Neuron (in vitro differentiated cells): Measurements from ENCODE around the gene CERS3.

Source experiments
- H2AFZ ChIP-seq: one replicate; pipeline ENCODE4 v1.6.1; 2013; ENCODE audit warnings: low read depth, mild to moderate bottlenecking, inconsistent platforms, low read length, moderate library complexity
- H3K27me3 ChIP-seq: one replicate; pipeline ENCODE4 v1.6.1; 2013; ENCODE audit warnings: low read length; ENCODE audit not compliant: insufficient read depth
- H3K36me3 ChIP-seq: one replicate; pipeline ENCODE4 v1.6.1; 2013; ENCODE audit warnings: low read length; ENCODE audit not compliant: insufficient read depth
- H3K4me1 ChIP-seq: one replicate; pipeline ENCODE4 v1.6.1; 2013; ENCODE audit warnings: low read length; ENCODE audit not compliant: insufficient read depth
- H3K4me3 ChIP-seq: 2 replicates; pipeline ENCODE4 v1.5.1; 2013; ENCODE audit warnings: mild to moderate bottlenecking, low read length, moderate library complexity
- H3K9me3 ChIP-seq: one replicate; pipeline ENCODE4 v1.6.1; 2013; ENCODE audit warnings: low read length

Gene CERS3

DNA sequence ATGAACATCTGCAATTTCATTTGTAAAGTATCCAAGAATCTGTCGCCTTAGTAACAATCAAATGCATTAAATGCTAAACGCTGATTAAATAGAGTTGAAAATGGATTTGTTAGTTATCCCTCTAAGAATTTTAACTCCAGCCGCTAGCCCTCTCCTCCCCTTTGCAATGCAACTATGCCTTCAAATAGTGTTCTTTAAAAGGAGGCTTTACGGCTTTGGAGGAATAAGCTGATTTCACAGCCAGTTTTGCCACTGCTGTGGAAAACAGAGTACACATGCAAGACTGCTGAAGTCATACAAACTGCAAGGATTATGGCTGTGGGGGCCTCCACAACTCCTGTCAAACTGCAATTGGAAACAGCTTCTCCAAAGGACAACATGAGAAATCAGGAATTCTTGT, 89.2 kb downstream of the CERS3 start:
- H3K4me1 ChIP-seq = no peaks in the 10 kb centered on the region
- no peak overlapping the region for H2AFZ ChIP-seq
- H3K4me3 ChIP-seq = no peak overlapping the region
- no peaks in the 10 kb centered on the region for H3K9me3 ChIP-seq
- H3K27me3 ChIP-seq = no peaks in the 10 kb centered on the region
- no peaks in the 10 kb centered on the region for H3K36me3 ChIP-seq

DNA sequence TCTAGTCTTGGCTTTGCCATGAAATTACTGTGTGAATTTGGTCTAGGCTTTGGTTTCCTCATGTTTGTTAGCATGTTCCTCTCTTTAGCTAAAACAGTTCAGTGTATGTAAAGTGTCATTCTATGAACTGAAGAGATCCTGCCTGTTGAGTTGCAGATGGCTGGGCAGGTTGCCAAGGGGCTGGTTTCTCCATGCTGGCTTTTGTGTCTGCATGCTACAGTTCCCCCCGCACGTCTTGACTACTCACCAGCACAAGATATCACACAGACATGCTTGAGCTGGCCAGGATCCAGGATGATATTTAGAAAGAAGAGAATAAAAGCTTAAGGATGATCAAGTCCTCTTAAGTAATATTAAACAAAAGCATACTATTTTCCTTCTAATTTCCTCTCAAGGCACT, 90.2 kb downstream of the CERS3 start:
- H3K9me3 ChIP-seq = no peaks in the 10 kb centered on the region
- no peaks in the 10 kb centered on the region for H3K27me3 ChIP-seq
- H3K4me3 ChIP-seq = no peak overlapping the region
- no peaks in the 10 kb centered on the region for H3K36me3 ChIP-seq
- no peak overlapping the region for H2AFZ ChIP-seq
- H3K4me1 ChIP-seq = no peaks in the 10 kb centered on the region

DNA sequence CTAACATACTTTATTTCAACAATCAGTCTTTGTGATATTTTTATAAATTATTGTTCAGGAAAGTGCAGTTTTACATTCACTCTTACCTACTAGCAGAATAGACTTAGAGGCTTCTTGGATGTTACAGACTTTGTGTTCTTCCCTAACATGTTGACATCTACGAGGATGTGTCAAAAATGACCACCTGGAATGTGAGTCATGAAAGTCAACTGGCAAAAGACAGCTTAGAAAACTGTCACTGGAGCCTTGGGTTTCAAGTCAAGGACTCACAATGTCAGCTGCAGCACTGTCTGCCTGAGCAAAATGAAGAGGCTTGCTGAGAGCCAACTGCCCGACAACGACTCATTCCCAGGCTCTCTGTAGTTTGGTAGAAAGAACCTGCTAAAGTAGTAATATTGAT, 91.5 kb downstream of the CERS3 start:
- no peaks in the 10 kb centered on the region for H3K27me3 ChIP-seq
- no peaks in the 10 kb centered on the region for H3K9me3 ChIP-seq
- no peak overlapping the region for H3K4me3 ChIP-seq
- no peak overlapping the region for H2AFZ ChIP-seq
- no peaks in the 10 kb centered on the region for H3K36me3 ChIP-seq
- H3K4me1 ChIP-seq = no peaks in the 10 kb centered on the region

DNA sequence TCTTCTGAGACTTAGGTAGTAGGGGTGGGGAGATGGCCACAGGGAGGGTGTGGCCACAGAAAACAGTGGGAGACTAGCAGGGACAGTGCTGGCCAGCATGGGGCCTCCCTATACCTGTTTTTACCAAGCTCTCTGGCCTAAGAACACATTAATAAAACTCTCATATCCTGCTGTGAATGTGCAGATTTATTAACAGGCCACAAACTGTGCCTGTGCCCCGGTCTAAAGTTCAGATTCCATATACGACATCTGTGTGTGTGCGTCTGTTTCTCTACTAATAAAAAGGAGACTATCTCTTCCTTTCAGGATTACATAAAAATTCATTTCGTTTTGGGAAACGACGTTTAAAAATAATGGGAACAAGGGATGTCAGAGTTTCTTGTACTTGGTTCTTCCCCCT, 94.2 kb downstream of the CERS3 start:
- no peak overlapping the region for H2AFZ ChIP-seq
- no peak overlapping the region for H3K4me3 ChIP-seq
- H3K4me1 ChIP-seq = no peaks in the 10 kb centered on the region

DNA sequence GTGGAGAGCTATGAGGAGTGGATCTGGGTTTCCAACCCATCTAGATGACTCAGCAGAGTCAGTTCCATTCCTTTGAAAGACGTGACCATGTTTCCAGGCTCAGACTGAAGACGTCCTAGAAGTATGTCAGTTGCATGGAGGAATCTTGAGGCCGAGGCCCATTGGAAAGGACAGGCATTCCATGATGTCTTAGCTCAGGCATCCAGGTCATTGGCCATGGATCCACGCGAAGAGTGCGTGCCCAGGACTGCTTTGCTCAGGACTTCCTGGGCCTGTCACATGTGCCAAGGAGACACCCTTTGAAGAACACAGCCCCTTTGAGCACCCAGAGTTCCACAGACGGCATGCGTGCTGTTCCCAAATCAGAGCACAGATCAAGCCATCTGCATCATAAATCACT, 94.7 kb downstream of the CERS3 start:
- Histone ChIP-seq H3K4me1 (no peaks in the 10 kb centered on the region), H3K9me3 (no peaks in the 10 kb centered on the region), H3K27me3 (no peaks in the 10 kb centered on the region), H2AFZ (no peak overlapping the region), H3K36me3 (no peaks in the 10 kb centered on the region), H3K4me3 (no peak overlapping the region)

More for the DNA sequence above, 94.2 kb downstream of the CERS3 start:
- no peaks in the 10 kb centered on the region for H3K9me3 ChIP-seq
- H3K27me3 ChIP-seq = no peaks in the 10 kb centered on the region
- no peaks in the 10 kb centered on the region for H3K36me3 ChIP-seq

DNA sequence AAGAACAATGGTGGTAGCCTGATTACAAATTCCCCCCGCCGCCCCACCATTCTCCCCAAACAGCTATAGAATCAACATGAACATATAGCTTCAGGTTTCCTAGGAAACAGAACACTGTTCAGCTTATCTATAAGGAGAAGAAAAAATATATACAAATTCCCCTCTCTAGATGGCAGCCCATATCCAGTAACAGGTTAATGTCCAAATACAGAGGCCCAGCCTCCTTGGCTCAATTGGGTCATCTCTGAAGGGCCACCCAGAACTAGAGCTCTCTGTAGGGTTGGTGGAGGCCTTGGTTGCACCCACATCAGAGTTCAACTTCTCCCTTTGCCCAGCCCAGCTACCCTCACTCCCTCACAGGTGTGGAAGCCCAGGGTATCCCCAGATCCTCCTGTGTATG, 95.4 kb downstream of the CERS3 start:
- H3K36me3 ChIP-seq = no peaks in the 10 kb centered on the region
- no peaks in the 10 kb centered on the region for H3K9me3 ChIP-seq
- no peaks in the 10 kb centered on the region for H3K4me1 ChIP-seq
- H2AFZ ChIP-seq = no peak overlapping the region
- no peak overlapping the region for H3K4me3 ChIP-seq
- H3K27me3 ChIP-seq = no peaks in the 10 kb centered on the region

DNA sequence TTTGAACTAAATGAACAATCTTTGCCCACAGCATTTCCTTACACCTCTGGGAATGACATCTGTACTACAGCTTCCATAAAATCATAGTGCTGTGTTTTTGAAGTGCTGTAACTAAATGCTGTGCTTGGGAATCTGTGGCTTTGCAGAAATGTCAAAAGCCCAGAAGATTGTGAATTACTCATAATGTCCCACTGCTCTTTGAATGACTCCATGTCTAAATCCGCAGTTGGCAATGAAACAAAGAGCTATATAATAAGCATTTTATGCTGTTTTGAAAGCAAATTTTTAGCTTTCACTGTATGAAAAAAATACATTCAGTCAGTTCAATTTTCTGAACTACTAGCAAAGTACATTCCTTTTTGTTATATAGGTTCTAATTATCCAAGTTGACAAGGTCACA, 98.3 kb downstream of the CERS3 start:
- no peaks in the 10 kb centered on the region for H3K36me3 ChIP-seq
- no peaks in the 10 kb centered on the region for H3K9me3 ChIP-seq
- no peaks in the 10 kb centered on the region for H3K27me3 ChIP-seq
- no peak overlapping the region for H3K4me3 ChIP-seq
- H3K4me1 ChIP-seq = no peaks in the 10 kb centered on the region
- no peak overlapping the region for H2AFZ ChIP-seq

DNA sequence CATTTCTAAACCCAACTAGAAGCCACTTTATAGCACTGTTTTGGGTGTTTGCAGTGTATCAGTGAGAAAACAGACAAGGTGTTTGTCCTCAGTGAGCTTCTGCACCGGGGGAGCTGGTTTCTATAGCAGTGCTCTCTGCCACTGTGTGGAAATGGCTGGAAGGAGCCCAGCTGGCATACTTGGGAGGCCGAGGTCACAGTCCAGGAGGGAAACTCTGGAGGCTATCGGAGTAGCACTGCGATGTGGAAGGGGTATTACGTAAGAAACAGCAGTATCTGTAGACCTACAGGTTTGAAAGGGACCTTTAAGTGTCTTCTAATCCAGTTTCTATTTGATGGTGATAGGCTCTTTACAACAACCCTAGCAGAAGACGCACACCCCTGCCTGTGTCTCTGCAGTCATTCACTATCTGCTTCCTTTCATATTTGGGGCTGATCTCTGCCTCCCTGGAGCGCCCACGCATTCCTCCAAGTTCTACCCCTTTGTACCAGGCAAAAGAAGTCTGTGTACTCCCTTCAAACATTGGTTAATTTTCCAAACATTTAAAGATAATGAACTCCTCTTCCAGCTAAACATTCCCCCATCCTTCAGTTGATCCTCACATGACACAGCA, 99.5 kb downstream of the CERS3 start:
- no peaks in the 10 kb centered on the region for H3K27me3 ChIP-seq
- no peak overlapping the region for H2AFZ ChIP-seq
- no peaks in the 10 kb centered on the region for H3K36me3 ChIP-seq
- H3K9me3 ChIP-seq = no peaks in the 10 kb centered on the region
- no peaks in the 10 kb centered on the region for H3K4me1 ChIP-seq
- H3K4me3 ChIP-seq = no peak overlapping the region

DNA sequence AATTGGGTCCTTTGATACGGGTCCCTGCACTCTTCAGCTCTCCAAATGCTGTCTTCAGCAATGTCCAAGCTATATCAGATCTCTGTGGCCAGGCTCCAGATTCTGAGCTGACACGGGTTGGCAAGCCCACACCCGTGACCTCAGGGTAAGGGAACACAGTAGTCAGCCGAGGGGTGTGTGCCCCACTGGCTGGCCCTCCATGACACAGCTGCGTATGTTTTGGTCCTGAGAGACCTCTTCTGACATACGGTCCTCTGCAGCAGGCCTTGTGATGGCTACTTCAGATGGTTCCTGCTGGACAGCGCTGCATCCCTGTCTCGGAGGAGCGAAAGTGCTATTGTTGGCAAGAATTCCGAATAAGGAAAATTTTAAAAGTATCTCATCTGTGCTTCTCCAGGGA, 101.8 kb downstream of the CERS3 start:
- no peaks in the 10 kb centered on the region for H3K9me3 ChIP-seq
- no peaks in the 10 kb centered on the region for H3K4me1 ChIP-seq
- H3K27me3 ChIP-seq = no peaks in the 10 kb centered on the region
- no peak overlapping the region for H3K4me3 ChIP-seq
- no peaks in the 10 kb centered on the region for H3K36me3 ChIP-seq
- no peak overlapping the region for H2AFZ ChIP-seq

DNA sequence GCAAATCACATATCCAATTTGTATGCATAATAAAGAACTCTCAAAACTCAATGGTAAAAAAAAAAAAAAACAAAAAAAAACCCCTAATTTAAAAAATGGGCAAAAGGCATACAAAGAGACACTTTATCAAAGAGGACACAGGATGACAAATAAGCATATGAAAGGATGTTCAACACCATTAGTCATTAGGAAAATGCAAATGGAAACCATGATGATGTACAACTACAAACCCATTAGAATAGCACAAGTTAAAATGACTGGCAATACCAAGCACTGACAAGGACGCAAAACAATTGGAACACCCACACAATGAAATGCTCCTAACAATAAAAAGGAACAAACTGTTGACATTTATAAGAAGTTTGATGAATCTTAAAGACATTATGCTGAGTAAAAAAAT, 123.6 kb downstream of the CERS3 start:
- Histone ChIP-seq H3K4me3 (no peak overlapping the region), H3K9me3 (no peaks in the 10 kb centered on the region), H3K36me3 (no peaks in the 10 kb centered on the region), H2AFZ (no peak overlapping the region), H3K4me1 (no peaks in the 10 kb centered on the region), H3K27me3 (peaks cover 4% of the 10 kb centered on the region)

DNA sequence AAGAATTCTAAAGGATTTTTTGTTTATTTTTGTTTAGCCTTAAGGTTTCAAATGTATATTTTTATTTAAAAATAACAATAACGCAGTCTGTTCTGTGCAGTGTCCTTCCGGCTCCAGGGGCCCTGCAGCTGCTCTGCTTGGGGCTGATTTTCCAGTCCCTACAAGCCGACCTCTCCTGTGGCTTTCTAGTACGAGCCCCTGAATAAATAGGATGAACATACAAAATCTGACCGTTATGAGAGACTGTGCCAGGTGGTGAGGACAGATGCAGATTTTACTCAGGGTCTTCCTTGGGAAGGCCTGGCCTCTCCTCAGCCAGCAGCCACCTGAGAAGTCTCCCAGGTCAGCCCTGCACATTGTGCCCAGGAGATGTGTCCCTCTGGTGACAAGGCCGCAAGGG, 127.8 kb downstream of the CERS3 start:
- Histone ChIP-seq H3K27me3 (peaks cover 6% of the 10 kb centered on the region), H3K9me3 (no peaks in the 10 kb centered on the region), H3K36me3 (no peaks in the 10 kb centered on the region), H3K4me1 (no peaks in the 10 kb centered on the region), H2AFZ (no peak overlapping the region), H3K4me3 (no peak overlapping the region)

DNA sequence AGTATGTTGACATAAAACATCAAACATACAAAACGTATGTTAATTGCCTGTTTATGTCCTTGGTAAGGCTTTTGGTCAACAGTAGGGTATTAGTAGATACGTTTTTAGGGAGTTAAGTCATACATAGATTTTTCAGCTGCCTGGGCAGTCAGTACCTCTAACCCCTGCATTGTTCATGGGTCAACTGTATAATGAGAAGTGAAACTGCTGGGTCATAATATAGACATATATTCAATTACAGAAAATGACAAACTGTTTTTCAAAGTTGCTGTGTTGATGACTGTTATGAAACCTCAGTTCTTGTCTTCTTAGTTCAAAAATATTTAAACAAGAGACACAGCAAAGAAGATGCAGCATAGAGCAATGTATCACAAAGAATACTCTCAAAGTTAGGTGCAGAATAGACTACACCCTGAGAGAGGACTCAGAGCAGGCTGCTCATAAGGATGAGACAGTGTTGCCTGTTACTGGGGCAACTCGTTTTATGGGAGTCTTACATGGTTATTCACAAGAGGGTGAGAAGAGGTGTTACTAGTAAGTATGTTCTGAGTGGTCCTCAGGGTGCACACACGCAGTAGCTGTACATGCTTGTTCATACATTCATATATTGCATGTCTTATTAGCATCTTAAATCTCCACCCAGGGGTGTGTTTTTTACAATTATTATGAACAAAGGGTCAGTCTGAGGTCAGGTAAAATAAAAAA, 133.9 kb downstream of the CERS3 start:
- Histone ChIP-seq H3K9me3 (no peaks in the 10 kb centered on the region), H2AFZ (no peak overlapping the region), H3K4me1 (no peaks in the 10 kb centered on the region), H3K36me3 (no peaks in the 10 kb centered on the region), H3K27me3 (no peaks in the 10 kb centered on the region), H3K4me3 (no peak overlapping the region)

DNA sequence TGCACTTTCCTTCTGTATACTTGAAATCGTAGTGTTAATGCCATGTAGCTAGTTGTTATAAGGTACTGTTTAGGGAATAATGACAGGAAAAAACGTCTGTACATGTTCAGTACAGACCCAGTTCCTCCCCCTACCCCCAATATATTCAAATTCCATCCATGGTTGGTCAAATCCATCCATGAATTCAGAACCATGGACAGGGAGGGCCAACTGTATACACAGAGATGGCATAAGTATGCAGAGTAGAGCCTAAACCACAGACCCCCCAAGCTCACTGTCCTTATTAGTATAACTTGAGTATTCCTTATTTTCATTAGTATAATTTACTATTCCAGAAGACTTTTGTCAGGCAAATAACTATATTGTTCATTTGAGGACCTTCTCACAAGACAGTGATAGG, 135.7 kb downstream of the CERS3 start:
- Histone ChIP-seq H2AFZ (no peak overlapping the region), H3K4me1 (no peaks in the 10 kb centered on the region), H3K4me3 (no peak overlapping the region), H3K9me3 (no peaks in the 10 kb centered on the region), H3K36me3 (no peaks in the 10 kb centered on the region), H3K27me3 (no peaks in the 10 kb centered on the region)
